H1 (cell line): ENCODE data around the gene TPSD1. TPM values are rescaled to one million over a fixed set of nuclear protein-coding genes. Genes with fewer than 3 reads are reported as not detected.
A peak's percentile ranks its signal among the peaks of the same experiment; 100 is the strongest.

ENCODE experiments used
- CTCF ChIA-PET: fragments of 300-600 bp; sonication (Branson Sonifier 250); formaldehyde crosslinking; loops from one replicate; lab custom pipeline; 2021; ENCODE audit not compliant: partially characterized antibody; lab: Charles Lee
- POLR2A ChIA-PET: fragments of 300-600 bp; sonication (Branson Sonifier 250); formaldehyde crosslinking; loops from one replicate; lab custom pipeline; 2021; ENCODE audit warnings: inconsistent platforms; ENCODE audit not compliant: partially characterized antibody; lab: Charles Lee
- DNase-seq, 2 experiments: peaks; one replicate each; pipeline versions ENCODE4 v3.0.0 to v3.0.0-alpha.2; 2010 to 2022; ENCODE audit warnings: low spot score in 2 of 2, low read depth in 1 of 2, mixed read lengths in 1 of 2
- FAIRE-seq: peaks from 2 replicates; lab custom pipeline; 2011; peaks lifted over from hg19 to GRCh38; lab: Jason Lieb, UNC
- H2AFZ ChIP-seq: 2 replicates; pipeline ENCODE4 v1.8.1; 2012; ENCODE audit warnings: low read length, inconsistent platforms
- H2AK5ac ChIP-seq: 2 replicates; pipeline ENCODE4 v1.6.1; 2013; ENCODE audit warnings: low read depth, low read length
- H2BK120ac ChIP-seq: replicated peaks from 2 replicates; pipeline ENCODE3; 2013; ENCODE audit warnings: low read depth, low read length, inconsistent platforms
- H2BK12ac ChIP-seq: 2 replicates; pipeline ENCODE4 v1.6.1; 2013; ENCODE audit warnings: low read depth, low read length
- H2BK15ac ChIP-seq: 2 replicates; pipeline ENCODE4 v1.6.1; 2013; ENCODE audit warnings: low read length
- H2BK20ac ChIP-seq: 2 replicates; pipeline ENCODE4 v1.6.1; 2013; ENCODE audit warnings: low read length
- H2BK5ac ChIP-seq: 2 replicates; pipeline ENCODE4 v1.6.1; 2013; ENCODE audit warnings: low read depth, low read length
- H3K14ac ChIP-seq: 2 replicates; pipeline ENCODE4 v1.6.1; 2013; ENCODE audit warnings: inconsistent platforms; ENCODE audit not compliant: insufficient read length
- H3K18ac ChIP-seq: 2 replicates; pipeline ENCODE4 v1.6.1; 2013; ENCODE audit warnings: low read length; ENCODE audit errors: extremely low read depth
- H3K23ac ChIP-seq: 2 replicates; pipeline ENCODE4 v1.6.1; 2013; ENCODE audit warnings: inconsistent platforms; ENCODE audit not compliant: insufficient read length
- H3K23me2 ChIP-seq: 2 replicates; pipeline ENCODE4 v1.6.1; 2013; ENCODE audit warnings: low read depth, low read length
- H3K27ac ChIP-seq: 2 replicates; pipeline ENCODE4 v1.6.1; 2011; ENCODE audit warnings: low read depth, low read length, inconsistent platforms
- H3K27me3 ChIP-seq, 4 experiments: replicated peaks in 1 of 4; 1 replicate in 1 of 4; 2 replicates in 3 of 4; pipeline versions ENCODE4 v1.6.1 to v1.8.1; 2011 to 2013; ENCODE audit warnings: low read length in 3 of 4, mild to moderate bottlenecking in 3 of 4, inconsistent platforms in 2 of 4, mixed read lengths in 2 of 4, moderate library complexity in 1 of 4; ENCODE audit not compliant: control insufficient read depth in 3 of 4, insufficient read depth in 3 of 4; ENCODE audit errors: extremely low read depth in 1 of 4
- H3K36me3 ChIP-seq, 4 experiments: 2 replicates each; pipeline versions ENCODE4 v1.6.1 to v1.8.1; 2011 to 2013; ENCODE audit warnings: mild to moderate bottlenecking in 4 of 4, low read length in 3 of 4, moderate library complexity in 2 of 4, control low read depth in 1 of 4, inconsistent platforms in 1 of 4; ENCODE audit not compliant: insufficient read depth in 4 of 4, control insufficient read depth in 2 of 4
- H3K4ac ChIP-seq: replicated peaks from 2 replicates; pipeline ENCODE3; 2013; ENCODE audit warnings: low read length, low read depth, mixed read lengths, inconsistent platforms; ENCODE audit not compliant: insufficient read length
- H3K4me1 ChIP-seq, 4 experiments: replicated peaks in 1 of 4; 1 replicate in 1 of 4; 2 replicates in 3 of 4; pipeline versions ENCODE4 v1.6.1 to v1.8.1; 2011 to 2013; ENCODE audit warnings: low read length in 3 of 4, inconsistent platforms in 2 of 4, mixed read lengths in 1 of 4; ENCODE audit not compliant: insufficient read depth in 4 of 4, control insufficient read depth in 3 of 4
- H3K4me2 ChIP-seq, 2 experiments: 2 replicates each; pipeline versions ENCODE4 v1.6.1 to v1.8.1; 2011 to 2013; ENCODE audit warnings: low read depth in 2 of 2, low read length in 2 of 2, control low read depth in 1 of 2, inconsistent platforms in 1 of 2, mild to moderate bottlenecking in 1 of 2; ENCODE audit not compliant: insufficient read depth in 1 of 2
- H3K4me3 ChIP-seq, 4 experiments: fragments of 200-600, 300-600 bp in 1 of 4; sonication (generic), shearing (Covaris generic), sonication (Bioruptor Twin) in 1 of 4; 2 replicates each; pipeline versions ENCODE4 v1.5.1 to v1.8.1; 2011 to 2016; ENCODE audit warnings: low read length in 4 of 4, low read depth in 3 of 4, control low read depth in 2 of 4, inconsistent platforms in 2 of 4, mild to moderate bottlenecking in 2 of 4, mixed read lengths in 1 of 4, moderate library complexity in 1 of 4; ENCODE audit not compliant: insufficient read depth in 2 of 4; ENCODE audit errors: extremely low read depth in 1 of 4
- H3K56ac ChIP-seq: replicated peaks from 2 replicates; pipeline ENCODE3; 2013; ENCODE audit warnings: low read depth, mild to moderate bottlenecking, mixed read lengths, low read length, inconsistent platforms; ENCODE audit not compliant: insufficient read length
- H3K79me1 ChIP-seq: 2 replicates; pipeline ENCODE4 v1.6.1; 2013; ENCODE audit warnings: low read depth, low read length, control low read depth
- H3K79me2 ChIP-seq, 2 experiments: 2 replicates each; pipeline versions ENCODE4 v1.6.1 to v1.8.1; 2012 to 2013; ENCODE audit warnings: low read length in 2 of 2, mild to moderate bottlenecking in 2 of 2, inconsistent platforms in 1 of 2; ENCODE audit not compliant: insufficient read depth in 2 of 2, control insufficient read depth in 1 of 2
- H3K9ac ChIP-seq, 4 experiments: replicated peaks in 1 of 4; 1 replicate in 1 of 4; 2 replicates in 3 of 4; pipeline versions ENCODE4 v1.6.1 to v1.8.1; 2011 to 2013; ENCODE audit warnings: low read depth in 3 of 4, low read length in 3 of 4, control low read depth in 2 of 4, mild to moderate bottlenecking in 2 of 4, moderate library complexity in 2 of 4, inconsistent platforms in 1 of 4; ENCODE audit errors: extremely low read depth in 1 of 4
- H3K9me3 ChIP-seq, 2 experiments: 2 replicates each; pipeline versions ENCODE4 v1.6.1 to v1.8.1; 2012 to 2013; ENCODE audit warnings: mild to moderate bottlenecking in 2 of 2, moderate library complexity in 2 of 2, control low read depth in 1 of 2, inconsistent platforms in 1 of 2, low read depth in 1 of 2, low read length in 1 of 2, mixed read lengths in 1 of 2; ENCODE audit not compliant: insufficient read depth in 2 of 2
- H4K20me1 ChIP-seq, 2 experiments: replicated peaks in 1 of 2; 2 replicates each; pipeline versions ENCODE3 to v1.8.1; 2011 to 2013; ENCODE audit warnings: inconsistent platforms in 2 of 2, low read length in 2 of 2, mild to moderate bottlenecking in 1 of 2; ENCODE audit not compliant: insufficient read depth in 2 of 2, control insufficient read depth in 1 of 2
- H4K5ac ChIP-seq: 2 replicates; pipeline ENCODE4 v1.6.1; 2013; ENCODE audit warnings: low read length, low read depth, mixed read lengths, inconsistent platforms; ENCODE audit not compliant: insufficient read length
- H4K8ac ChIP-seq: 2 replicates; pipeline ENCODE4 v1.8.0; 2013; ENCODE audit warnings: mild to moderate bottlenecking, moderate library complexity, low read length, inconsistent platforms; ENCODE audit not compliant: insufficient read depth; ENCODE audit errors: extremely low read depth
- H4K91ac ChIP-seq: replicated peaks from 2 replicates; pipeline ENCODE3; 2013; ENCODE audit warnings: low read length, mixed read lengths, inconsistent platforms; ENCODE audit not compliant: insufficient read length
- CHD2 ChIP-seq: IDR thresholded peaks from 2 replicates; pipeline ENCODE4 v1.6.1; 2012; ENCODE audit warnings: low read length, improper control_type of control experiment
- E2F6 ChIP-seq: IDR thresholded peaks from 2 replicates; pipeline ENCODE4 v1.6.1; 2012; ENCODE audit warnings: inconsistent platforms
- EP300 ChIP-seq, 2 experiments: IDR thresholded peaks; 1 replicate in 1 of 2; 2 replicates in 1 of 2; pipeline ENCODE4 v1.6.1; 2011 to 2012; ENCODE audit warnings: low read depth in 2 of 2, low read length in 2 of 2, mild to moderate bottlenecking in 2 of 2, borderline replicate concordance in 1 of 2, inconsistent platforms in 1 of 2, moderate library complexity in 1 of 2
- KDM5A ChIP-seq: fragments of 200-600 bp; IDR thresholded peaks from 2 replicates; pipeline ENCODE4 v1.7.1; 2012; ENCODE audit warnings: mild to moderate bottlenecking, low read length, inconsistent platforms, mixed read lengths
- PHF8 ChIP-seq: fragments of 200-600 bp; sonication (generic); conservative IDR thresholded peaks from 2 replicates; pipeline ENCODE4 v1.7.1; 2012; ENCODE audit warnings: low read depth, mild to moderate bottlenecking, inconsistent platforms, low read length, moderate library complexity
- POLR2AphosphoS5 ChIP-seq: IDR thresholded peaks from 2 replicates; pipeline ENCODE4 v1.6.1; 2011; ENCODE audit warnings: low read depth, low read length
- RAD21 ChIP-seq, 2 experiments: IDR thresholded peaks in 1 of 2; conservative IDR thresholded peaks in 1 of 2; 2 replicates each; pipeline ENCODE4 v1.6.1; 2011; ENCODE audit warnings: low read depth in 2 of 2, low read length in 2 of 2, improper control_type of control experiment in 1 of 2, inconsistent platforms in 1 of 2, mild to moderate bottlenecking in 1 of 2, moderate library complexity in 1 of 2
- SIN3A ChIP-seq, 2 experiments: IDR thresholded peaks in 1 of 2; conservative IDR thresholded peaks in 1 of 2; 2 replicates each; pipeline ENCODE4 v1.6.1; 2011 to 2012; ENCODE audit warnings: low read length in 2 of 2, improper control_type of control experiment in 1 of 2, low read depth in 1 of 2, mild to moderate bottlenecking in 1 of 2
- SP4 ChIP-seq: IDR thresholded peaks from 2 replicates; pipeline ENCODE4 v1.6.1; 2012; ENCODE audit warnings: low read length, inconsistent platforms
- TCF12 ChIP-seq: IDR thresholded peaks from 2 replicates; pipeline ENCODE4 v1.6.1; 2011; ENCODE audit warnings: low read depth, mild to moderate bottlenecking, low read length
- USF2 ChIP-seq: IDR thresholded peaks from 2 replicates; pipeline ENCODE4 v1.6.1; 2011; ENCODE audit warnings: low read length, improper control_type of control experiment
- WGBS, 2 experiments: shearing (Covaris generic) in 1 of 2; methylation state at CpG; one replicate each; pipeline versions ENCODE4 v1.1.6 to v1.1.7; 2013 to 2015; ENCODE audit warnings: low lambda C conversion rate in 2 of 2, mixed read lengths in 2 of 2, inconsistent platforms in 1 of 2, low coverage in 1 of 2, missing lambda C conversion rate in 1 of 2; ENCODE audit not compliant: insufficient replicate concordance in 2 of 2, insufficient coverage in 1 of 2, insufficient read length in 1 of 2; ENCODE audit errors: extremely low coverage in 1 of 2, missing lambda C conversion rate in 1 of 2; 5-methylcytosine and 5-hydroxymethylcytosine counted together
- polyA plus RNA-seq, 7 experiments: library from polyadenylated mRNA; depleted of rRNA in 3 of 7; stranded (reverse) in 5 of 7; unstranded in 2 of 7; fragments of >200 nt in 5 of 7; fragments of 200-250 nt in 2 of 7; gene quantifications; 1 replicate in 5 of 7; 2 replicates in 1 of 7; 4 replicates in 1 of 7; pipeline versions ENCODE4 v1.2.1 to v1.2.3, GENCODE V29; 2011 to 2013; ENCODE audit warnings: missing spikeins in 2 of 7, mixed read lengths in 2 of 7
- total RNA-seq: library from RNA; stranded (reverse); fragmentation: NEBNext Ultra II Directional; extraction: Animal tissue kit (Norgen Biotek cat#: 25700); gene quantifications from 2 replicates; pipeline ENCODE4 v1.2.1, GENCODE V29; 2021

TPSD1 gene
- total and polyA plus RNA-seq, 2 of the 8 experiments (the other 6 are each of a cell fraction or from before 2014, with no cell fraction given) = 0.26 TPM; not detected in 1

GRCh38 chr16:1262846-1263221 lies 7.0 kb downstream of the TPSD1 start:
- no peaks in the 10 kb centered on the region for H3K79me2 ChIP-seq
- no peak for TF ChIP-seq RAD21 (IDR thresholded peaks at IDR 0.05 in 1 of 2, conservative IDR thresholded peaks at IDR 0.05 in 1 of 2; ENCODE audit: low read depth in 2 of 2, low read length in 2 of 2)
- TF ChIP-seq KDM5A = no peak
- no peak for TF ChIP-seq USF2
- no peak for TF ChIP-seq PHF8
- no peak for TF ChIP-seq CHD2
- no peak for TF ChIP-seq SP4
- no peak for TF ChIP-seq E2F6
- TF ChIP-seq TCF12 = no peak
- no peak for TF ChIP-seq POLR2AphosphoS5
- TF ChIP-seq SIN3A (conservative IDR thresholded peaks at IDR 0.05 in 1 of 2, IDR thresholded peaks at IDR 0.05 in 1 of 2; ENCODE audit: low read depth in 1 of 2, low read length in 2 of 2) = no peak
- no peak for TF ChIP-seq EP300 (IDR thresholded peaks at IDR 0.05; ENCODE audit: borderline replicate concordance in 1 of 2, low read depth in 2 of 2, low read length in 2 of 2)

More at GRCh38 chr16:1262846-1263221, 7.0 kb downstream of the TPSD1 start:
- DNase-seq (no peak), FAIRE-seq (no peak)
- Histone ChIP-seq H4K91ac (no peak overlapping the region), H3K23ac (no peak overlapping the region), H2BK20ac (no peak overlapping the region), H3K56ac (no peak overlapping the region), H2BK5ac (no peak overlapping the region), H4K5ac (no peak overlapping the region), H3K4me2 (no peak overlapping the region), H3K23me2 (peaks cover 3% of the 10 kb centered on the region; the same call in 1 of the 2 replicates), H2AK5ac (no peak overlapping the region), H3K4ac (no peak overlapping the region), H3K14ac (no peak overlapping the region), H3K4me3 (no peak overlapping the region), H3K9ac (no peak overlapping the region), H2AFZ (no peak overlapping the region), H3K27ac (no peak overlapping the region), H2BK120ac (no peak overlapping the region), H3K27me3 (peaks cover 0 to 28% (median 15%) of the 10 kb centered on the region in 4 experiments; a peak in 5 of 7 replicates), H2BK15ac (no peak overlapping the region), H4K8ac (peak overlapping the region; percentile 25; the same call in 1 of the 2 replicates), H3K79me1 (no peaks in the 10 kb centered on the region; the same call in 1 of the 2 replicates), H3K18ac (no peak overlapping the region), H2BK12ac (no peak overlapping the region), H3K36me3 (no peaks in the 10 kb centered on the region; a peak in 1 of 8 replicates), H4K20me1 (peaks cover 0 to 7% of the 10 kb centered on the region in 2 experiments), H3K4me1 (peaks cover 0 to 11% (median 8%) of the 10 kb centered on the region in 4 experiments; a peak in 6 of 7 replicates), H3K9me3 (peaks cover 0 to 2% of the 10 kb centered on the region in 2 experiments; a peak in 2 of 4 replicates)
- ChIA-PET POLR2A (interaction anchor here (0.8 to 1.7 kb wide), 3 partner anchors 27 to 158 kb away, joined by 3 to 5 read pairs (median 3); partner anchors contain the start of gene UQCC4), CTCF (interaction anchor here (0.9 to 1.3 kb wide), 3 partner anchors 11 to 37 kb away, joined by 3 to 4 read pairs (median 3); no protein-coding TSS in a partner anchor)
- WGBS, 2 experiments = 96% methylated on average over 9 of the region's 9 CpGs; no CpG with 5 or more reads in 1 of the 2 experiments
